HG02610 (cell line): ENCODE measurements around the gene TUFT1.
"Not testable (repeated sequence)": the region's sequence is repeated elsewhere in the genome, so short reads cannot be mapped to it uniquely, and the experiment has no call there.

Source experiments
- ATAC-seq: cut with Tn5 transposase; IDR thresholded peaks from one replicate; pipeline ENCODE4 v1.9.1; 2021; ENCODE audit warnings: mild to moderate bottlenecking, moderate library complexity; ENCODE audit not compliant: unreplicated experiment

Gene TUFT1

GRCh38 chr1:151512326-151512725 is 27.8 kb upstream of the TUFT1 start:
- no peak for ATAC-seq

- no peak for ATAC-seq
These were observed 27.1 kb upstream of the TUFT1 start for GRCh38 chr1:151512801-151513625.

GRCh38 chr1:151513626-151514121 is 26.4 kb upstream of the TUFT1 start:
- no peak for ATAC-seq

GRCh38 chr1:151514366-151514765 is 25.7 kb upstream of the TUFT1 start:
- ATAC-seq: no peak

- no peak for ATAC-seq
These were observed 24.8 kb upstream of the TUFT1 start for GRCh38 chr1:151515265-151515664.

- ATAC-seq: no peak
These were observed 24.0 kb upstream of the TUFT1 start for GRCh38 chr1:151516031-151516511.

- no peak for ATAC-seq
These were observed 21.7 kb upstream of the TUFT1 start for GRCh38 chr1:151518431-151518830.

- ATAC-seq: no peak
These were observed 21.2 kb upstream of the TUFT1 start for GRCh38 chr1:151518936-151519335.

- no peak for ATAC-seq
These were observed 20.4 kb upstream of the TUFT1 start for GRCh38 chr1:151519667-151520066.

- no peak for ATAC-seq
These were observed 19.8 kb upstream of the TUFT1 start for GRCh38 chr1:151520359-151520758.

- ATAC-seq: not testable (repeated sequence)
These were observed 17.7 kb upstream of the TUFT1 start for GRCh38 chr1:151522427-151522826.

GRCh38 chr1:151523326-151523725 is 16.8 kb upstream of the TUFT1 start:
- no peak for ATAC-seq

GRCh38 chr1:151524736-151525135 is 15.4 kb upstream of the TUFT1 start:
- ATAC-seq: no peak

- no peak for ATAC-seq
These were observed 13.2 kb upstream of the TUFT1 start for GRCh38 chr1:151526735-151527525.

GRCh38 chr1:151529211-151529702 is 10.9 kb upstream of the TUFT1 start:
- ATAC-seq: no peak

GRCh38 chr1:151529781-151530180 is 10.3 kb upstream of the TUFT1 start:
- no peak for ATAC-seq

- ATAC-seq: no peak
These were observed 9.6 kb upstream of the TUFT1 start for GRCh38 chr1:151530461-151530860.

GRCh38 chr1:151533870-151534269 is 6.2 kb upstream of the TUFT1 start:
- no peak for ATAC-seq

- ATAC-seq: no peak
These were observed 5.3 kb upstream of the TUFT1 start for GRCh38 chr1:151534662-151535278.

- ATAC-seq: no peak
These were observed 4.5 kb upstream of the TUFT1 start for GRCh38 chr1:151535326-151536271.
